Progenitor cell of endocrine pancreas (in vitro differentiated cells): ENCODE data around the gene CAMP. TPM values are rescaled to one million over a fixed set of nuclear protein-coding genes. Genes with fewer than 3 reads are reported as not detected.

Experiments
- DNase-seq: peaks from one replicate; pipeline ENCODE4 v3.0.0; 2021; ENCODE audit warnings: low spot score; ENCODE audit not compliant: unreplicated experiment
- H3K27ac Mint-ChIP-seq: 2 replicates; pipeline ENCODE4 v1.8.0; 2021; ENCODE audit warnings: mild to moderate bottlenecking, moderate library complexity, mixed read lengths
- H3K27me3 Mint-ChIP-seq: 2 replicates; pipeline ENCODE4 v1.8.0; 2021; ENCODE audit warnings: mixed read lengths
- H3K36me3 Mint-ChIP-seq: 2 replicates; pipeline ENCODE4 v1.8.0; 2022; ENCODE audit warnings: mixed read lengths; ENCODE audit not compliant: insufficient read depth
- H3K4me1 Mint-ChIP-seq: 2 replicates; pipeline ENCODE4 v1.8.0; 2021; ENCODE audit warnings: low read depth, mixed read lengths
- H3K4me3 Mint-ChIP-seq: 2 replicates; pipeline ENCODE4 v1.8.0; 2021; ENCODE audit warnings: low read depth, mild to moderate bottlenecking, moderate library complexity, mixed read lengths
- H3K9me3 Mint-ChIP-seq: 2 replicates; pipeline ENCODE4 v1.8.0; 2021; ENCODE audit warnings: low read depth, mixed read lengths
- CTCF ChIP-seq: fragments of 200-600 bp; sonication (generic); IDR thresholded peaks from one replicate; pipeline ENCODE4 v1.5.0; 2021; ENCODE audit warnings: antibody characterized with exemption, mild to moderate bottlenecking; ENCODE audit not compliant: unreplicated experiment
- total RNA-seq: library from RNA; stranded (reverse); gene quantifications from 2 replicates; pipeline ENCODE4 v1.2.1, GENCODE V29; 2021

The CAMP gene
- total RNA-seq, 1 donor from 2014 or later: not detected

- no peaks in the 10 kb centered on the region for H3K36me3 Mint-ChIP-seq
- no peak for DNase-seq
- no peak overlapping the region for H3K27ac Mint-ChIP-seq
- no peaks in the 10 kb centered on the region for H3K9me3 Mint-ChIP-seq
- no peak overlapping the region for H3K4me3 Mint-ChIP-seq
- TF ChIP-seq CTCF: no peak
- no peaks in the 10 kb centered on the region for H3K4me1 Mint-ChIP-seq
- H3K27me3 Mint-ChIP-seq: peaks cover 15% of the 10 kb centered on the region
Observed at GRCh38 chr3:48219543-48219942, 3.8 kb upstream of the CAMP start.

GRCh38 chr3:48220746-48221145 lies 2.5 kb upstream of the CAMP start:
- Mint-ChIP-seq H3K27me3 (peaks cover 15% of the 10 kb centered on the region), H3K4me3 (no peak overlapping the region), H3K27ac (no peak overlapping the region), H3K9me3 (no peaks in the 10 kb centered on the region), H3K36me3 (no peaks in the 10 kb centered on the region), H3K4me1 (no peaks in the 10 kb centered on the region)
- no peak for TF ChIP-seq CTCF
- no peak for DNase-seq

- no peak for TF ChIP-seq CTCF
- Mint-ChIP-seq H3K36me3 (no peaks in the 10 kb centered on the region), H3K27me3 (peaks cover 13% of the 10 kb centered on the region), H3K9me3 (no peaks in the 10 kb centered on the region), H3K4me1 (no peaks in the 10 kb centered on the region), H3K4me3 (no peak overlapping the region), H3K27ac (no peak overlapping the region)
- no peak for DNase-seq
Observed at GRCh38 chr3:48225587-48225986, 2.3 kb downstream of the CAMP start.

- Mint-ChIP-seq H3K36me3 (no peaks in the 10 kb centered on the region), H3K4me3 (no peak overlapping the region), H3K27me3 (peaks cover 9% of the 10 kb centered on the region), H3K9me3 (no peaks in the 10 kb centered on the region), H3K4me1 (peaks cover 3% of the 10 kb centered on the region), H3K27ac (no peak overlapping the region)
- DNase-seq: no peak
- no peak for TF ChIP-seq CTCF
Observed at GRCh38 chr3:48226939-48227338, 3.6 kb downstream of the CAMP start.

GRCh38 chr3:48232232-48232631 lies 8.9 kb downstream of the CAMP start:
- DNase-seq: no peak
- Mint-ChIP-seq H3K9me3 (peaks cover 8% of the 10 kb centered on the region), H3K27me3 (no peaks in the 10 kb centered on the region), H3K27ac (peak overlapping the region; percentile 75), H3K36me3 (no peaks in the 10 kb centered on the region), H3K4me3 (no peak overlapping the region), H3K4me1 (peaks cover 19% of the 10 kb centered on the region)
- TF ChIP-seq CTCF: no peak
